Sigmoid colon (tissue), 7 donors: Measurements from ENCODE around the gene HOXD8. TPM values are rescaled to one million over a fixed set of nuclear protein-coding genes. Genes with fewer than 3 reads are reported as not detected.

Experiments
- DNase-seq: peaks from one replicate; pipeline ENCODE4 v3.0.0-alpha.2; 2019
- H3K27ac ChIP-seq, 4 donors: fragments of 200-600 bp; sonication (generic); one replicate each; pipeline ENCODE4 v1.5.1; 2016 to 2019; ENCODE audit warnings: mild to moderate bottlenecking in 1 of 4
- H3K27me3 ChIP-seq, 3 donors: fragments of 200-600 bp; sonication (generic); one replicate each; pipeline ENCODE4 v1.5.1; 2019; ENCODE audit warnings: mild to moderate bottlenecking in 1 of 3
- H3K36me3 ChIP-seq, 4 donors: fragments of 200-600 bp; sonication (generic); one replicate each; pipeline ENCODE4 v1.5.1; 2016 to 2019
- H3K4me1 ChIP-seq, 4 donors: fragments of 200-600 bp; sonication (generic); one replicate each; pipeline ENCODE4 v1.5.1; 2017 to 2019
- H3K4me3 ChIP-seq, 4 donors: fragments of 200-600 bp; sonication (generic); one replicate each; pipeline ENCODE4 v1.5.1; 2017 to 2019; ENCODE audit warnings: mild to moderate bottlenecking in 2 of 4, moderate library complexity in 1 of 4
- H3K9me3 ChIP-seq, 4 donors: fragments of 200-600 bp in 3 of 4; sonication (generic) in 3 of 4; one replicate each; pipeline versions ENCODE4 v1.5.1 to v1.6.1; 2013 to 2019
- CTCF ChIP-seq, 4 experiments: fragments of 450-650 bp in 3 of 4; fragments of 200-600 bp in 1 of 4; IDR thresholded peaks; one replicate each; pipeline ENCODE4 v1.5.1; 2016 to 2019; ENCODE audit warnings: antibody characterized with exemption in 4 of 4, mild to moderate bottlenecking in 3 of 4, moderate library complexity in 2 of 4
- EP300 ChIP-seq, 4 donors: sonication (generic); formaldehyde crosslinking; IDR thresholded peaks; one replicate each; pipeline ENCODE4 v1.6.1; 2017; ENCODE audit warnings: antibody characterized with exemption in 4 of 4
- POLR2A ChIP-seq, 2 donors: fragments of 450-650 bp; IDR thresholded peaks; one replicate each; pipeline ENCODE4 v1.6.1; 2016; ENCODE audit warnings: antibody characterized with exemption in 2 of 2, mild to moderate bottlenecking in 2 of 2, moderate library complexity in 2 of 2
- POLR2AphosphoS5 ChIP-seq, 4 donors: sonication (generic); formaldehyde crosslinking; IDR thresholded peaks; one replicate each; pipeline ENCODE4 v1.6.1; 2017; ENCODE audit warnings: antibody characterized with exemption in 4 of 4
- WGBS, 2 donors: extraction: QIAGEN DNeasy Blood & Tissue Kit; methylation state at CpG; one replicate each; pipeline ENCODE4 v1.1.7; 2013; 5-methylcytosine and 5-hydroxymethylcytosine counted together
- intact Hi-C: fragments of 100-400 bp; cut with DNase I; formaldehyde crosslinking; loops from one replicate; pipeline ENCODE4 v1.15.1; 2023
- polyA plus RNA-seq, 3 donors: library from polyadenylated mRNA; stranded (reverse); fragments of 200-250 nt; gene quantifications; one replicate each; pipeline ENCODE4 v1.2.3, GENCODE V29; 2013
- total RNA-seq, 4 donors: library from RNA; depleted of rRNA; stranded (reverse); fragments of >200 nt; gene quantifications; one replicate each; pipeline ENCODE4 v1.1.0, GENCODE V29; 2016
- donor health status: healthy with polysubstance abuse.
- donor health status: Bipolar disorder and iron deficiency.
- donor health status: healthy.

HOXD8 gene
- total and polyA plus RNA-seq, 7 donors = 2.5 to 19.7 (median 10.8) TPM

DNA sequence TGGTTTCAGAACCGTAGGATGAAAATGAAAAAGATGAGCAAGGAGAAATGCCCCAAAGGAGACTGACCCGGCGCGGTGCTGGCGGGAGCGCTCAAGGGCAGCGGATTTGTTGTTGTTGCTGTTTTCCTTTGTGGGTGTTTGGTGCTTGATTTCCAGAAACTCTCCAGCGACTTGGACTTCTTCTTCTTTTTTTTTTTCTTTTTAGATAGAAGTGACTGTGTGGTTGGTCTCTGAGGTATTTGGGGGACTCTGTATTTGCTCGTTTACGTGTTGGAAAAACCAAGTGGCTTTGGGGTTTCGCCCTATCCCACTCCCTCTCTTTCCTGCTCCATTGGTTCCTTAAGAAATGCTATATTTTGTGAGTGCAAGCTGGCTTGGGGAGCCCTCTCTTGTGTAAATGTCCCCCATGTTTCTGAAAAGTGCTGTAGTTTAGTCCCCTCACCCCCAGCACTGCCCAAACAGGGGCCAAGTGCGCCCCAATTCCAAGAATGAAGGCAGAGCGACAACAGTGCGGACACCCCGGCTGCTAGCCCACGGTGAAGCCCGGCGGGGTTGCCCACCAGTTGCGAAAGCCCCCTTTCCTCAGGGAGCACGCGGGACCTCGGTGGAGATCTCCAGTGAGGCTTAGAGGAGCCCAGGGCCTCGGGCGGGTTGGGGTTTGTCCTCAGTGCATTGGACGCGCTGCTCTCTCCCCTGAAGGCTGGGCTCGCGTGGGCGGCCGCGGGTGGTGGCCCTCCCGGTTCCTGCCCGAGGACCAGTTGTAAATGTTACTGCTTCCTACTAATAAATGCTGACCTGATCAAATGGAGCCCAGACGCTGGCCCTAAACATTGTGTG is 5.2 kb upstream of the HOXD8 start:
- TF ChIP-seq POLR2A (IDR thresholded peaks at IDR 0.05) = no peak
- no peak for TF ChIP-seq POLR2AphosphoS5 (IDR thresholded peaks at IDR 0.05)
- TF ChIP-seq EP300 (IDR thresholded peaks at IDR 0.05) = no peak
- no peak for TF ChIP-seq CTCF (IDR thresholded peaks at IDR 0.05)
- H3K36me3 ChIP-seq = peaks cover 0 to 12% (median 0%) of the 10 kb centered on the region in 4 donors
- no peak overlapping the region for H3K27ac ChIP-seq
- H3K27me3 ChIP-seq = peaks cover 0 to 55% (median 21%) of the 10 kb centered on the region in 3 donors
- H3K4me3 ChIP-seq = no peak overlapping the region
- H3K4me1 ChIP-seq = peaks cover 0 to 29% (median 16%) of the 10 kb centered on the region in 4 donors
- intact Hi-C loops = no loop called here
- no peaks in the 10 kb centered on the region for H3K9me3 ChIP-seq
- peak; percentile 60 for DNase-seq
- WGBS, 2 donors = 47 to 66% methylated on average over 34 of the region's 34 CpGs

DNA sequence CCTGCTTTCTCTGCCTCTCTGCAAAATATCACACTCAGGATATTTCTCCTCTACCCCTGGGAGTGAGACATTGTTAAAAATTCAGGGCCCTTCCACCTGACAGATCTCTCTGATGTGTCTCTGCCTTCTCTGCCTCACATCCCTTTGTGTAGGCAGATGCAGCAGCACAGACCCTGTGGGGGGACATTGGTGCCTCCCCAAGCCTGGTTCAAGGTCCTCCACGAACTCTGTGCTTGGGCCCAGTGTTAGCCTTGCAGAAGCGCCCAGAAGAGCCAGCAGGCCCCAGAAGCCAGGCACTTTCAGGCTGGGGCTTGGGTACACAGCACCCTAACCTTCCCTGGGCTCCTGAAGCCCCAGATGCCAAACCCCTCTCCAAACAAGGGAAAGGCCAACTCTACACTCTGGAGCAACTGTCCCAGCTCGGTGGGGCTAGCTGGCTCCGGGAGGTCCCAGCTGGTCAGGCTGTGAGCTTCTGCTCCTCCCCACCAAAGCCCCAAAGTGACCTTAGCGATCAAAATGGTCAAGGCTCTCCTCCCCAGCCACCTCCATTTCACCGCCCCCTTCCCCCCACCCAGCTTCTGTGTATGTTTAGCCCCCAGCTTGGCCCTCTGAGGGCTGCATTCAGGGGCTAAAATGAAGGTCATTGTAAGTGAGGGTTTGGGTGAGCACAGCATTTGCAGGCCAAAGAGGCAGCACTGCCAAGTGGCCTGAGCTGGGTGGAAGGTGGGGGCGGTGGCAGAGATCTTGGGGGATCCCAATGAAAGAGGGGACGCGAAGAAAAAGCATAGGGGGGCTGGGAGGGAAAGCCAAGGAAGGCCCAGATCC is 4.3 kb upstream of the HOXD8 start:
- peak; percentile 56 for DNase-seq
- TF ChIP-seq POLR2A (IDR thresholded peaks at IDR 0.05) (no peak), CTCF (IDR thresholded peaks at IDR 0.05) (no peak), EP300 (IDR thresholded peaks at IDR 0.05) (no peak), POLR2AphosphoS5 (IDR thresholded peaks at IDR 0.05) (no peak)
- H3K4me3 ChIP-seq = no peak overlapping the region
- H3K9me3 ChIP-seq = no peaks in the 10 kb centered on the region
- peaks cover 0 to 12% (median 0%) of the 10 kb centered on the region in 4 donors for H3K36me3 ChIP-seq
- intact Hi-C loops = no loop called here
- peaks cover 2 to 55% (median 25%) of the 10 kb centered on the region in 3 donors for H3K27me3 ChIP-seq
- H3K27ac ChIP-seq = no peak overlapping the region
- peaks cover 0 to 34% (median 21%) of the 10 kb centered on the region in 4 donors for H3K4me1 ChIP-seq
- 45 to 55% methylated on average over 9 of the region's 9 CpGs for WGBS, 2 donors

- Histone ChIP-seq H3K36me3 (peaks cover 0 to 12% (median 0%) of the 10 kb centered on the region in 4 donors), H3K9me3 (no peaks in the 10 kb centered on the region), H3K4me3 (no peak overlapping the region), H3K27me3 (peaks cover 7 to 55% (median 31%) of the 10 kb centered on the region in 3 donors), H3K4me1 (peaks cover 0 to 40% (median 26%) of the 10 kb centered on the region in 4 donors), H3K27ac (no peak overlapping the region)
- WGBS, 2 donors = 11 to 29% methylated on average over 6 of the region's 6 CpGs
- DNase-seq = no peak
- intact Hi-C loops = no loop called here
- no peak for TF ChIP-seq POLR2AphosphoS5 (IDR thresholded peaks at IDR 0.05)
Measured at GRCh38 chr2:176125772-176126054, 3.8 kb upstream of the HOXD8 start.

- Histone ChIP-seq H3K9me3 (no peaks in the 10 kb centered on the region), H3K4me1 (peaks cover 0 to 44% (median 35%) of the 10 kb centered on the region in 4 donors), H3K27ac (peak overlapping the region in 1 of 4 donors; percentile 8), H3K4me3 (no peak overlapping the region), H3K36me3 (peaks cover 0 to 11% (median 0%) of the 10 kb centered on the region in 4 donors), H3K27me3 (peaks cover 8 to 59% (median 45%) of the 10 kb centered on the region in 3 donors)
- 6 to 7% methylated on average over 13 of the region's 13 CpGs for WGBS, 2 donors
- intact Hi-C loops = no loop called here
- DNase-seq = peak; percentile 83
- no peak for TF ChIP-seq POLR2A (IDR thresholded peaks at IDR 0.05)
- peak; percentile 56 to 90 (median 76) for TF ChIP-seq CTCF (IDR thresholded peaks at IDR 0.05)
- peak in 1 of 4 donors; percentile 9 for TF ChIP-seq POLR2AphosphoS5 (IDR thresholded peaks at IDR 0.05)
Measured at GRCh38 chr2:176126929-176127773, 2.4 kb upstream of the HOXD8 start.
